A549 (cell line): ENCODE measurements around the gene BSDC1. TPM values are rescaled to one million over a fixed set of nuclear protein-coding genes. Genes with fewer than 3 reads are reported as not detected.

Experiments used
- ATAC-seq, 2 experiments: fragments of 200-7000 bp in 1 of 2; fragments of >200 bp in 1 of 2; cut with Nextera tagmentation in 1 of 2; cut with Tn5 transposase in 1 of 2; 3 replicates each; pipeline versions ENCODE4 v1.8.0 to v1.9.1; 2018 to 2020; ENCODE audit warnings: mild to moderate bottlenecking in 1 of 2, moderate library complexity in 1 of 2
- CTCF ChIA-PET: fragments of 300-600 bp; sonication (Branson Sonifier 250); formaldehyde crosslinking; extraction: SDS; loops from one replicate; lab custom pipeline; 2021; ENCODE audit warnings: antibody characterized with exemption, inconsistent platforms; lab: Yijun Ruan, JAX
- POLR2A ChIA-PET: fragments of 350-600 bp; formaldehyde crosslinking; extraction: SDS; loops from one replicate; lab custom pipeline; 2021; ENCODE audit warnings: antibody characterized with exemption, inconsistent platforms; lab: Yijun Ruan, JAX
- DNase-seq, 2 experiments: peaks; one replicate each; pipeline versions ENCODE4 v3.0.0 to v3.0.0-alpha.2; 2011 to 2016; ENCODE audit warnings: low read depth in 1 of 2, low spot score in 1 of 2
- FAIRE-seq: peaks from 2 replicates; lab custom pipeline; 2011; peaks lifted over from hg19 to GRCh38; lab: Jason Lieb, UNC
- H3K27ac ChIP-seq, 2 experiments: fragments of >200 bp; sonication (Bioruptor Twin); formaldehyde crosslinking; 3 replicates each; pipeline ENCODE4 v1.5.1; 2016 to 2017
- H3K4me1 ChIP-seq: fragments of >200 bp; sonication (Bioruptor Twin); formaldehyde crosslinking; 3 replicates; pipeline ENCODE4 v1.6.1; 2016
- H3K4me2 ChIP-seq: fragments of >200 bp; sonication (Bioruptor Twin); formaldehyde crosslinking; 3 replicates; pipeline ENCODE4 v1.6.1; 2016
- H3K4me3 ChIP-seq: fragments of >200 bp; sonication (Bioruptor Twin); formaldehyde crosslinking; 3 replicates; pipeline ENCODE4 v1.5.1; 2016
- H3K9me3 ChIP-seq: fragments of >200 bp; sonication (Bioruptor Twin); formaldehyde crosslinking; 3 replicates; pipeline ENCODE4 v1.6.1; 2016
- BCL3 ChIP-seq: fragments of >200 bp; sonication (Bioruptor Twin); formaldehyde crosslinking; IDR thresholded peaks from 3 replicates; pipeline ENCODE4 v1.6.1; 2016
- BHLHE40 ChIP-seq: IDR thresholded peaks from 2 replicates; pipeline ENCODE4 v1.6.1; 2012; ENCODE audit warnings: low read depth, low read length, inconsistent platforms
- CBX2 ChIP-seq: fragments of 200-600 bp; sonication (generic); IDR thresholded peaks from 2 replicates; pipeline ENCODE4 v1.6.1; 2016; ENCODE audit warnings: low read depth, mild to moderate bottlenecking, borderline replicate concordance
- EHF ChIP-seq: fragments of 250-450 bp; sonication (Bioruptor Pico); IDR thresholded peaks from 2 replicates; pipeline ENCODE4 v1.5.0; 2020; ENCODE audit warnings: mild to moderate bottlenecking
- EHMT2 ChIP-seq: fragments of 200-600 bp; sonication (generic); IDR thresholded peaks from 2 replicates; pipeline ENCODE4 v1.6.1; 2016; ENCODE audit warnings: antibody characterized with exemption, low read depth, mild to moderate bottlenecking, moderate library complexity
- ELK1 ChIP-seq: fragments of 150-350 bp; IDR thresholded peaks from 2 replicates; pipeline ENCODE4 v1.6.1; 2014; ENCODE audit warnings: low read depth, mild to moderate bottlenecking, low read length
- FOSB ChIP-seq: fragments of 250-450 bp; sonication (Bioruptor Pico); IDR thresholded peaks from 2 replicates; pipeline ENCODE4 v1.5.0; 2020; ENCODE audit warnings: mild to moderate bottlenecking, moderate library complexity
- FOSL2 ChIP-seq, 2 experiments: fragments of 450-650 bp in 1 of 2; fragments of >200 bp in 1 of 2; sonication (Bioruptor Twin) in 1 of 2; formaldehyde crosslinking; IDR thresholded peaks; 2 replicates each; pipeline versions ENCODE4 v1.5.0 to v1.6.1; 2016 to 2020; ENCODE audit warnings: mild to moderate bottlenecking in 1 of 2, moderate library complexity in 1 of 2
- GATA3 ChIP-seq: IDR thresholded peaks from 2 replicates; pipeline ENCODE4 v1.6.1; 2012; ENCODE audit warnings: borderline replicate concordance
- HEYL ChIP-seq: fragments of 250-450 bp; sonication (Bioruptor Pico); IDR thresholded peaks from 2 replicates; pipeline ENCODE4 v1.8.0; 2021; ENCODE audit warnings: mild to moderate bottlenecking, moderate library complexity
- HOXA7 ChIP-seq: fragments of 250-450 bp; sonication (Bioruptor Pico); IDR thresholded peaks from 2 replicates; pipeline ENCODE4 v1.5.0; 2020; ENCODE audit warnings: mild to moderate bottlenecking, moderate library complexity
- JUN ChIP-seq, 2 experiments: fragments of >200 bp; sonication (Bioruptor Twin); formaldehyde crosslinking; IDR thresholded peaks; 2 replicates in 1 of 2; 3 replicates in 1 of 2; pipeline ENCODE4 v1.6.1; 2016 to 2017
- KDM1A ChIP-seq: fragments of 200-600 bp; sonication (generic); IDR thresholded peaks from 2 replicates; pipeline ENCODE4 v1.6.1; 2016; ENCODE audit warnings: low read depth, mild to moderate bottlenecking
- MAFK ChIP-seq: fragments of 450-650 bp; IDR thresholded peaks from 2 replicates; pipeline ENCODE4 v1.6.1; 2014; ENCODE audit not compliant: partially characterized antibody
- MAX ChIP-seq: IDR thresholded peaks from 2 replicates; pipeline ENCODE4 v1.6.1; 2012
- MAZ ChIP-seq: fragments of 150-350 bp; IDR thresholded peaks from 2 replicates; pipeline ENCODE4 v1.6.1; 2014; ENCODE audit warnings: antibody characterized with exemption, low read depth, low read length, borderline replicate concordance
- MYC ChIP-seq: IDR thresholded peaks from 2 replicates; pipeline ENCODE4 v1.6.1; 2012; ENCODE audit warnings: mild to moderate bottlenecking, inconsistent platforms, low read length, improper control_type of control experiment, borderline replicate concordance
- RAD21 ChIP-seq, 2 experiments: fragments of >200 bp in 1 of 2; sonication (Bioruptor Twin) in 1 of 2; formaldehyde crosslinking in 1 of 2; IDR thresholded peaks in 1 of 2; conservative IDR thresholded peaks in 1 of 2; 2 replicates in 1 of 2; 3 replicates in 1 of 2; pipeline ENCODE4 v1.6.1; 2012 to 2018; ENCODE audit warnings: inconsistent platforms in 1 of 2
- RCOR1 ChIP-seq: fragments of 150-350 bp; IDR thresholded peaks from 2 replicates; pipeline ENCODE4 v1.6.1; 2014; ENCODE audit warnings: antibody characterized with exemption, low read length, low read depth
- REST ChIP-seq: fragments of 200-600 bp; sonication (generic); IDR thresholded peaks from 2 replicates; pipeline ENCODE4 v1.6.1; 2016; ENCODE audit warnings: antibody characterized with exemption, mild to moderate bottlenecking, moderate library complexity
- SREBF2 ChIP-seq: fragments of 450-650 bp; IDR thresholded peaks from 2 replicates; pipeline ENCODE4 v1.6.1; 2014; ENCODE audit warnings: mild to moderate bottlenecking, moderate library complexity
- TP53 ChIP-seq: fragments of 250-450 bp; sonication (Bioruptor Pico); IDR thresholded peaks from 2 replicates; pipeline ENCODE4 v1.5.0; 2021; ENCODE audit warnings: mild to moderate bottlenecking, moderate library complexity
- ZC3H11A ChIP-seq: fragments of 450-650 bp; IDR thresholded peaks from 2 replicates; pipeline ENCODE4 v1.6.1; 2014; ENCODE audit warnings: antibody characterized with exemption, mild to moderate bottlenecking
- ZNF302 ChIP-seq: fragments of 250-450 bp; sonication (Bioruptor Pico); IDR thresholded peaks from 2 replicates; pipeline ENCODE4 v1.9.0; 2021; ENCODE audit warnings: inconsistent platforms, mild to moderate bottlenecking, moderate library complexity
- WGBS: methylation state at CpG from one replicate; pipeline ENCODE4 v1.1.6; 2017; ENCODE audit errors: missing lambda C conversion rate; 5-methylcytosine and 5-hydroxymethylcytosine counted together
- polyA plus RNA-seq, 4 experiments: library from polyadenylated mRNA; depleted of rRNA in 3 of 4; stranded (reverse); fragments of >200 nt; fragmentation: RNase III in 1 of 4; extraction: RNeasy Plus Mini Kit Qiagen cat#74134 plus additional on column Dnase treatment in 1 of 4; gene quantifications; 2 replicates in 3 of 4; 3 replicates in 1 of 4; pipeline ENCODE4 v1.2.3, GENCODE V29; 2011 to 2017

BSDC1 gene
- polyA plus RNA-seq, 2 of the 4 experiments (the other 2 are of a cell fraction): 19.9 to 22.7 TPM

GRCh38 chr1:32438136-32438535, 43.9 kb upstream of the BSDC1 start:
- Histone ChIP-seq H3K4me3 (no peak overlapping the region), H3K4me1 (no peaks in the 10 kb centered on the region), H3K27ac (no peak overlapping the region), H3K9me3 (no peaks in the 10 kb centered on the region), H3K4me2 (no peak overlapping the region)
- CTCF ChIA-PET: interaction anchor here (0.7 kb wide), 1 partner anchor 19 kb away, joined by 3 read pairs; no protein-coding TSS in a partner anchor
- TF ChIP-seq FOSB (CRISPR knock-in tag): no peak
- no peak for TF ChIP-seq MAZ
- no peak for TF ChIP-seq REST
- TF ChIP-seq HEYL (CRISPR knock-in tag): no peak
- TF ChIP-seq MAX: no peak
- TF ChIP-seq ZNF302 (CRISPR knock-in tag): no peak
- TF ChIP-seq ELK1: no peak
- POLR2A ChIA-PET: no interaction called here
- 6% methylated on average over 1 of the region's 1 CpG for WGBS
- ATAC-seq: no peak
- no peak for DNase-seq
- FAIRE-seq: no peak

GRCh38 chr1:32431736-32432400, 37.6 kb upstream of the BSDC1 start:
- WGBS: 60% methylated on average over 4 of the region's 4 CpGs
- ATAC-seq (no peak), FAIRE-seq (no peak), DNase-seq (no peak)
- ChIA-PET CTCF (interaction anchor here (0.6 kb wide), 1 partner anchor 102 kb away, joined by 4 read pairs; no protein-coding TSS in a partner anchor), POLR2A (no interaction called here)
- H3K4me3 ChIP-seq: no peak overlapping the region
- H3K27ac ChIP-seq: no peak overlapping the region
- TF ChIP-seq GATA3 (no peak), BHLHE40 (no peak), SREBF2 (no peak), CBX2 (no peak), MAZ (no peak)
- H3K4me2 ChIP-seq: no peak overlapping the region
- H3K9me3 ChIP-seq: no peaks in the 10 kb centered on the region
- H3K4me1 ChIP-seq: 0 out of 3 replicates have a peak, but pooled peaks cover 5% of the 10 kb centered on the region

- H3K4me1 ChIP-seq: 0 out of 3 replicates have a peak, but pooled peaks cover 5% of the 10 kb centered on the region
- no peak for FAIRE-seq
- TF ChIP-seq MAFK: no peak
- no peak for TF ChIP-seq TP53 (CRISPR knock-in tag)
- no peak for TF ChIP-seq MAZ
- no peak for TF ChIP-seq KDM1A
- TF ChIP-seq EHF (CRISPR knock-in tag): no peak
- TF ChIP-seq FOSL2 (IDR thresholded peaks at IDR 0.05): no peak
- no peak for TF ChIP-seq FOSL2 (CRISPR knock-in tag; IDR thresholded peaks at IDR 0.05)
- TF ChIP-seq MYC: no peak
- TF ChIP-seq ZC3H11A: no peak
- no peak for TF ChIP-seq CBX2
- TF ChIP-seq RCOR1: no peak
- TF ChIP-seq BCL3: no peak
- TF ChIP-seq HOXA7: no peak
- TF ChIP-seq JUN (IDR thresholded peaks at IDR 0.05): no peak
- TF ChIP-seq EHMT2: no peak
- no peak for TF ChIP-seq RAD21 (conservative IDR thresholded peaks at IDR 0.05 in 1 of 2, IDR thresholded peaks at IDR 0.05 in 1 of 2)
- TF ChIP-seq, all 56 proteins: peak for 0
Observed at GRCh38 chr1:32427264-32427963, 33.2 kb upstream of the BSDC1 start.

More at GRCh38 chr1:32427264-32427963, 33.2 kb upstream of the BSDC1 start:
- no peak overlapping the region for H3K27ac ChIP-seq
- H3K4me3 ChIP-seq: no peak overlapping the region
- 89% methylated on average over 17 of the region's 17 CpGs for WGBS
- ChIA-PET POLR2A (interaction anchor here (0.7 kb wide), 1 partner anchor 74 kb away, joined by 3 read pairs; no protein-coding TSS in a partner anchor), CTCF (interaction anchor here (0.6 to 8.3 kb wide), 5 partner anchors 13 to 1029 kb away, joined by 3 to 42 read pairs (median 3); no protein-coding TSS in a partner anchor)
- H3K4me2 ChIP-seq: no peak overlapping the region
- H3K9me3 ChIP-seq: no peaks in the 10 kb centered on the region
- ATAC-seq (no peak), DNase-seq (no peak)
